Stimulated activated CD8-positive, alpha-beta memory T cell treated with anti-CD3 and anti-CD28 coated beads, Interleukin-12 subunit alpha, Interleukin-12 subunit beta, amount 100 ng/mL, for 24 hours (primary cell): ENCODE results near the gene SLC29A3.
"Not testable (repeated sequence)": the region's sequence is repeated elsewhere in the genome, so short reads cannot be mapped to it uniquely, and the experiment has no call there.

ENCODE experiments used
- DNase-seq: peaks from one replicate; pipeline ENCODE4 v3.0.0-alpha.2; 2020; ENCODE audit errors: extremely low read depth

SLC29A3 gene

DNA sequence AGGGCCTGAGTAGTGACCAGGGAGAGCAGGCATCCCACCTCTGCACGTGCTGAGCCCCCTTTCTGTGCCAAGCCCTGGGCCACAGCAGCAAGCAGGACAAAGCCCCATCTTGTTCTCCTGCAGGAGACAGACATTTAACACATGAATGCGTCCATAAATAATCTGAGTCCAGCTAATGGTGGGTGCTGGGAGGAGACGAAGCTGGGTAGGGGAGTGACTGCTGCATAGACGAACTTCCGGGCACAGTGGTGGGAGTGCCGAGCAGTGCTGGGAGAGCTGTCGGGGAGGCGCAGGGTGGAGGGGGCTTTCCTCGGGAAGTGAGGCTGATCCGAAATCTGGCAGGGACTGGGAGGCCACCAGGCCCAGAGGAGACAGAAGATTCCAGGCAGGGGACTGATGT, 35.2 kb upstream of the SLC29A3 start:
- DNase-seq, result no peak

DNA sequence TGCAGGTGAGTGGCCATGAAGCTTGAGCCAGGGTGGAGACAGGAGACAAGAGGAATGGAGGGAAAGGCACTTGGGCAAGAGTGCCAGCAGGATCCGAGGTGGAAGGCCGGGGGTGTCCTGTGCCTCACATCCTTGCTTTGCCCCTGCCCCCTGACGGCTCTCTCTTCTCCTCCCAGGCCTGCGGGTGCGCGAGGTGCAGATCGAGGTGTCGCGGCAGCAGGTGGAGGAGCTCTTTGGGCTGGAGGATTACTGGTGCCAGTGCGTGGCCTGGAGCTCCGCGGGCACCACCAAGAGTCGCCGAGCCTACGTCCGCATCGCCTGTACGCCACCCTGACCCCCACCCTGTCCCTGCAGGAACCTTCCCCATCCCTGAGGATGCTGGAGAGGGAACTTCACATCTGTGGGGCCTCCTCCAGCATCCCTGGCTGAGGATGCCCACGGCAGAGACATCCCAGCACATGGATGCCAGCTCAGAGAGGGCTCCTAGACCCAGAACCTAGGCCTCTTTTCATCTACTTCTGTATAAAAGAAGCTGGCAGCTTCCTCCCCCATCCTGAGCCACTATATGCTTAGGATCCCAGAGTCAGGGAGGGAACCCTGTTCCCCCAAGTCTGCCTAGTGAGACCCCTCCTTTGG, 34.4 kb upstream of the SLC29A3 start:
- no peak for DNase-seq

- no peak for DNase-seq
Measured at GRCh38 chr10:71285180-71285545, 33.9 kb upstream of the SLC29A3 start.

DNA sequence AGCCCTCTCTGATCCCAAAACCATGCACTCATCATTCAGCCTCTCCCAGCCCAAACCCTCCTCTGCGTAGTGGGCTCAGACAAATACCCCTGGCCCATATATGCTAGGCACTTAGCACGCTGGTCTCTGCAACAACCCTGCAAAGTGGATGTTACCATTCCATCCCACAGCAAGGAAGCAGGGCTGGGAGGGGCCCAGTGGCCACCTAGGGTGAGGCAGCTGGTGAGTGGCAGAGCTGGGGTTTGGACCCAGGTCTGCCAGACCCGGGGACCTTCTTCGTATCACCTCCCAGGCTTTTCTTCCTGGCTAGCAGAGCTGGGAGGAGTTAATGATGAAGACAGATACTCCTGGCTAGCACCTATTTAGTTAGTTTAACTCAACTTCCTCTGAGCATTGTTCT, 33.1 kb upstream of the SLC29A3 start:
- no peak for DNase-seq

DNA sequence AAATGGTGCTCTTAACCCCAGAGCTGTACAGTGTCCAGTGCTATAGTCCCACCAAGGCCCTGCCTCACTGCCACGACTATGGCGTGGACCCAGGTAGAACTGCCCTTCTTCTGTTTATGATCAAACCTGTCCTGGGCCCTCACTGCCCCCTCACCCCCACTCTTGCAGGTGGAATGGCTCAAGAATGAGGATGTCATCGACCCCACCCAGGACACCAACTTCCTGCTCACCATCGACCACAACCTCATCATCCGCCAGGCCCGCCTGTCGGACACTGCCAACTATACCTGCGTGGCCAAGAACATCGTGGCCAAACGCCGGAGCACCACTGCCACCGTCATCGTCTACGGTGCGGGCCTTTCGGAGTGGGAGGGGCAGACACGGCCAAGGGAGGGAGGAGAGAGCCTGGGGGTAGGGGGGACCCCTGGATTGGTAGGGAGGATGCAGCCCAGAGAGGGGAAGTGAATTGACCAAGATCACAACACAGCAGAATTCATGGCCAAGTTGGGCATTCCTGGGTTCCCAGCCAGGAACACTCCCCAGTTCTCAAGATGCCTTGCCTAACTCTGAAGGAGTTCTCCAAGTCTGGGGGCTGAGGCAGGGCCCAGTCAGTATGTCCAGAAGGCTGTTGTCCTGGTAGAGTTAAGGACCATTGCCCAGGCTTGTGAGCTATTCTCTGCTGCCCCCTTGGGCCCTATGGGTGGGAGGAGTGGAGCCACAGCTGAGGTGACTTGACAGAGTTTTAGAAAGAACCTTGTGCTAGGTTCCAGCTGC, 32.4 kb upstream of the SLC29A3 start:
- no peak for DNase-seq

DNA sequence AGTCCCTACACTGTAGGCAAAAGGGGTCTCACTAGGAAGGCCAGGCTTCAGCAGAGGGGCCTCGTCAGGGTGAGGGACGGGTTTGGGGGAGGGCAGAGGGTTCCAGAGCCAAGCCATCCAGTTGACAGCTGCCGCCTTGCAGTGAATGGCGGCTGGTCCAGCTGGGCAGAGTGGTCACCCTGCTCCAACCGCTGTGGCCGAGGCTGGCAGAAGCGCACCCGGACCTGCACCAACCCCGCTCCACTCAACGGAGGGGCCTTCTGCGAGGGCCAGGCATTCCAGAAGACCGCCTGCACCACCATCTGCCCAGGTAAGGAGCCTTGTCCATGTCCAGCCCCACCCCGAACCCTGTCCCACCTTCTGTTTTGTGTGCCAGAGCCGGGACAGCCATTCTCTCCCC, 31.6 kb upstream of the SLC29A3 start:
- no peak for DNase-seq

DNA sequence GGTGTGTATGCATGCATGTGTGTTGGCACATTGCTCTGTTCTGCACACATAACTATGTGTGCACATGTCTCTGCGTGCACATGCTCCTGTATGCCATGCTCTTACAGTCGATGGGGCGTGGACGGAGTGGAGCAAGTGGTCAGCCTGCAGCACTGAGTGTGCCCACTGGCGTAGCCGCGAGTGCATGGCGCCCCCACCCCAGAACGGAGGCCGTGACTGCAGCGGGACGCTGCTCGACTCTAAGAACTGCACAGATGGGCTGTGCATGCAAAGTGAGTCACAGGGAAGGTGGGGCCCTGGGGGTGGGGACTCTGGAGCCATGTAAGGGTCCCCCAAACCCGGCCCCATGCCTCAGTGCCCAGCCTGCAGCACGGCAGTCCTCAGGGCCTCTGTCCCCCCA, 30.6 kb upstream of the SLC29A3 start:
- DNase-seq, result no peak

DNA sequence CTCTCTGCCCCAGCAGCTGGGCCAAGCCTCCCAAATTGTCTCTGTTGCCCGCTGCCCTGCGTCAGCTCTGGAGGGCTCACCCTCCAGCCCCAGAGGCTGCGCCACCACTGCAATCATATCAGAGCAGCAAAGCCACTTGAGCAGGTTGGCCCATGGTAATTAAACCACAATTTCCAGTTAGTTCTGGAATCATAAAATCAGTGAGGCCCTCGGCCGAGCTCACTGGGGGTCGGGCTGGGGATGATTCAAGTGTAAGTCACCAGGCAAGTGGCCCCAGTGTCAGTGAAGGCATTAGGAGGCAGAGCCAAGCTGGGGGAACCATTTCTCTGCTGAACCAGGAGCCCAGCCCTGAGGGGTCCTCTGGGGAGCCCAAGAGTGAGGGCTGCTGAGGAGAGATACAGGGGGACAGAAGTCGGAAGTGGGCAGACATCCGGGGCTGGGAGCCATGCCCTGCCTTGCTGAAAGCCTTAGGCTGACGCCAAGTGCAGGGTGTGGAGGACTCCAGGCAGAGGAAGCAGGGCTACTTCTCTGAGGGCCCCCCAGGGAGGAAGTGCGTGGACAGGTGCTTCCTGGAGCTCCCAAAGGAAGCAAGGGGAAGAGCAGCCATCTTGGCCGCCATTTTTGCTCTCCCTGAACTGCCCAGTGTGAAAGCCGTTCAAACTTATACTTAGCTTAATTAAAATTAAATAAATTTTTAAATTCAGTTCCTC, 29.5 kb upstream of the SLC29A3 start:
- DNase-seq, result no peak

DNA sequence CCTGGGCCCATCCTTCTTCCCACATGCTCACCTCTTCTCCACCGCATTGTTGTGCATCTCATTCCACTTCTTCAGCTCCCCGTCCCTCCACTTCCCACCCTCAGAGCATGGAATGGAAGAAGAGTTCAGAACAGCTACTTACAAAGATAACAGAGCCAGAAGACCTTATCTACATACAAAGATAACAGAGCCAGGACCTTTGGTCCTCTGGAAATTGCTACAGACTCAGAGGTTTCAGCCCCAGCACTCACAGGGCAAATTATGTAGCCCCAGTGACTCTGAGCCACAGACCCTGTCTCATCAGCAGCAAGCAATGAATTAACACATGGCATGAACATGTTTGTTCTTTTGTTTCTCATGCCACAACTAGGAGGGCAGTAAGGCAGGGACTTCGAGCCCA, 28.7 kb upstream of the SLC29A3 start:
- DNase-seq, result no peak

DNA sequence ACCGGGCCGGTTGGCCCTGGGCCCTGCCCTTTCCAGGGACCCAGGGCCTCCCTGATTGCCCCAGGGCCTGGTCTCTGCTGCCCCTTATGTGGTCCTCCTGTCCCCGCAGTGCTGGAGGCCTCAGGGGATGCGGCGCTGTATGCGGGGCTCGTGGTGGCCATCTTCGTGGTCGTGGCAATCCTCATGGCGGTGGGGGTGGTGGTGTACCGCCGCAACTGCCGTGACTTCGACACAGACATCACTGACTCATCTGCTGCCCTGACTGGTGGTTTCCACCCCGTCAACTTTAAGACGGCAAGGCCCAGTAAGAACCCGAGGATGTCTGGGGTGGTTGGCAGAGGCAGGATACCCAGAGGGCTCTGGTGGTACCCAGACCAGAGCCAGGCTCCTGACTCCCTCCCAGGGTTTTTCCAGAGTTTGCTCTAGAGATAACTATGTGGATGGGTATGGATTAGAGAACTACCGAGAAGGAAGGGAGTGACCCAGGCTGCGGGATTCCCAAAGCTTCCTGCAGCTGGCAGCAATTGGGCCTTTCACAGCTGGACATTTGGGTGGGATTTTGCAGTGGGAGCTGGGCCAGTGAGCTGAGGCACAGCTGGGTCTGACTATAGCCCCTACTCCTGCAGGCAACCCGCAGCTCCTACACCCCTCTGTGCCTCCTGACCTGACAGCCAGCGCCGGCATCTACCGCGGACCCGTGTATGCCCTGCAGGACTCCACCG, 28.1 kb upstream of the SLC29A3 start:
- DNase-seq, result no peak

DNA sequence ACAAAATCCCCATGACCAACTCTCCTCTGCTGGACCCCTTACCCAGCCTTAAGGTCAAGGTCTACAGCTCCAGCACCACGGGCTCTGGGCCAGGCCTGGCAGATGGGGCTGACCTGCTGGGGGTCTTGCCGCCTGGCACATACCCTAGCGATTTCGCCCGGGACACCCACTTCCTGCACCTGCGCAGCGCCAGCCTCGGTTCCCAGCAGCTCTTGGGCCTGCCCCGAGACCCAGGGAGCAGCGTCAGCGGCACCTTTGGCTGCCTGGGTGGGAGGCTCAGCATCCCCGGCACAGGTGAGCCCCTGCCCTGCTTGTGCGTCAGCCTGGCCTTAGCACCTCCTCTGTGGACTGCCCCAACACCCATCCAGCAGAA, 27.5 kb upstream of the SLC29A3 start:
- DNase-seq, result no peak

DNA sequence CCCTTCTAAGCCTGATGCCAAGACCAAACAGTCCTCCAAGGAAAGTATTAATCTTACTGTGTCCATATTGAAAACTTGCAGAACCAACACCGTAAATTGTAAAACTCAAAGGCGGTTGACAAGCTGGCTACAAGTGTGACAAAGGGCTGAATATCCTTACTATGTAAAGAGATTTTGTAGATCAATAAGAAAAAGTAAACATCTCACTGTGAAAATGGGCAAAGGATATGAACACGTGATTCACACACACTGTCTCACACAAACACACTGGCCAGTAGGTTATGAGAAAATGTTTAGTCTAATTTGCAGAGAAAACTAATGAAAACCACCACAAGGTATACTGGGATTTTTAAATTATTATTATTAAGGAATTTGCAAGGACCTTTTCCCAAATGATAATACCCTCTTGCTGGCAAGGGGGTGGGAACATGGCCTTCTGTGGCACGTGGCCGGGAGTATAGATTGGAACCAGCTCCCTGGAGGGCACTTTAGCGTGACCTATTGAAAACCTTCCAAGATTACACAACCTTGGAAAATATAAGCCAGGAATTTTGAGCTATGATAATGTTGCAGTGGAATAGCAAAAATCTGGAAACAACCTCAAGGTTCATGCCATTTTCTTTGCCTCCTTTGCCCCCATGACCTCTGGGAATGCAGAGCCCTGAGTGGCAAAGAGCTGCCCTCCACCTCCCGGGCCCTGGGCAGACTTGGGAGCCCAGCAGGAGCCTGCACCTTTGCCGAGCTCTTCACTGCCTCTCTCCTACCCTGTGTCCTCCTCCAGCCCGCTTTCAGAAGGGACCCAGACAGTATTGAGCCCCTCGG, 26.2 kb upstream of the SLC29A3 start:
- no peak for DNase-seq

- DNase-seq, result no peak
Measured at GRCh38 chr10:71293446-71294084, 25.5 kb upstream of the SLC29A3 start.

DNA sequence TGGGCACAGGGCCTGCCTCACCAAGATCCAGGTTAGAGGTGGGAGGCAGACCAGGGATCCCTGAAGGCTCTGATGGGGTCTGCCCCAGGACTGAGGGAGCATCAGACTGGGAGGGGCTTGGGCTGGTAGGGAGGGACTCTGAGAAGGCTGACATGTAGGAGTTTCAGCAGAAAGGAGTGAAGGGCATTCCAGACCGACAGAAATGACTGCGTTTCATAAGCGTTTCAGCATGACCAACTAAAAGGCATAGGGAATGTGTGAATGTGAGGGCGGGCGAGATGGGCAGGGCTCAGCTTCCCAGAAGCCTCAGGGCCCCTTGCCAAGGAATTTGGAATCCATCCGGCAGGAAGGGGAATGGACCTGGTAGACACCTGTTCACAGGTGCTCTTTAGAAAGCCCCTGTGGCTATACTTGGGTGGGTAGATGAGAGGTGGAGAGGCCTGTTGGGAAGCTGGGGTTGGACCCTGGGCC, 24.9 kb upstream of the SLC29A3 start:
- no peak for DNase-seq

DNA sequence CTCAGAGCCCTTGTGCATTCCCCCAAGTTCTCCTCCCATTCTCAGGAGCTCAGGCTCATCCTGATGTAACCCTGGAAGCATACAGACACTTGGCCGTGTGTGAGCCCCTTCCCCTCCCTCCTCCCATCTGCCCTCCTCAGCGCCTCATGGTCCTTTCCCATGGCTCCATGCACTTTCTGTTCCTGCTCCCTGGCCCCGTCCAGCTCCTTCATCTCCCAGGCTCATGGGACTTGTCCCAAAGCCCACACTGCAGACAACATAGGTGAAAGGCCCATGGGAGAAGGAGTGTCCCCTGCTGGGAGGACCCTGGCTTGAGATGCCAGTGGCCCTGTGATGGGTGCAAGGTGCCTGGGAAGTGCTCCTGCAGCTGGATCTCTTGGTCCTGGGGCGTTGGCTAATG, 24.2 kb upstream of the SLC29A3 start:
- no peak for DNase-seq

GRCh38 chr10:71295641-71296040, 23.4 kb upstream of the SLC29A3 start:
- no peak for DNase-seq

DNA sequence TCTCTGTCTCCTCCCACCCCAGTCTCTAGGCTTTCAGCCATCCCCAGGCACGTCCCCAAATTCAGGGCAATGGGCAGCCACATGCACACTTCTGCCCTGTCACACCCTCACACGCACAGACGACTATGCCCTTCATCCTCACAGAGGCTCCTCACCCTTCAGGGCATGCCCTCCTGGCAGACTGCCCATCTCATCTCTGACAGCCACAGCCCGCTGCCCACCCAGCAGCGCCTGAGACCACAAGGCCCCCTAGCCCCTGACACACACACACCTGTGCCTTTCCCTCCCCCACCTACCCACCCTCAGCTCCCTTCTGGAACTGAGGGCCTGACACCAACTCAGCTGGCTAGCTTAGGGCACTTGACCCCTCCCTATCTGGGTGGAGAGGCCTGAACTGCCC, 23.0 kb upstream of the SLC29A3 start:
- DNase-seq, result no peak

DNA sequence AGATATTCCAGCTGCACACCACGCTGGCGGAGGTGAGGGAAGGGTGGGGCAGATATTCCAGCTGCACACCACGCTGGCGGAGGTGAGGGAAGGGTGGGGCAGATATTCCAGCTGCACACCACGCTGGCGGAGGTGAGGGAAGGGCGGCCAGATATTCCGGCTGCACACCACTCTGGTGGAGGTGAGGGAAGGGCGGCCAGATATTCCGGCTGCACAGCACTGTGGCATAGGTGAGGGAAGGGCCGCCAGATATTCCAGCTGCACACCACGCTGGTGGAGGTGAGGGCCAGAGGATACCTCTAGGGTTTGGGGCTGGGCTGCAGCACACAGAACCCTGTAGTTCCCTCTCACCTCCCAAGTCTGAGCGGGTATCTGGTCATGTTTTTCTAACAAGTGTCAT, 22.2 kb upstream of the SLC29A3 start:
- DNase-seq, result not testable (repeated sequence)

- DNase-seq, result no peak
Measured at GRCh38 chr10:71297343-71297742, 21.7 kb upstream of the SLC29A3 start.

- no peak for DNase-seq
Measured at GRCh38 chr10:71299071-71299785, 19.8 kb upstream of the SLC29A3 start.
